GM23248 (cell line): ENCODE data around the gene ATP13A4. TPM values are rescaled to one million over a fixed set of nuclear protein-coding genes. Genes with fewer than 3 reads are reported as not detected.

ENCODE experiments used
- DNase-seq: peaks from one replicate; pipeline ENCODE4 v3.0.0-alpha.2; 2015
- H2AFZ ChIP-seq: fragments of 200-600 bp; sonication (generic); 2 replicates; pipeline ENCODE4 v1.6.1; 2016; ENCODE audit warnings: antibody characterized with exemption
- H3F3A ChIP-seq: fragments of 200-600 bp; sonication (generic); 2 replicates; pipeline ENCODE4 v1.6.1; 2016; ENCODE audit warnings: mild to moderate bottlenecking, antibody characterized with exemption, mixed run types; ENCODE audit not compliant: insufficient read depth
- H3K27ac ChIP-seq: fragments of 200-600 bp; sonication (generic); 2 replicates; pipeline ENCODE4 v1.5.1; 2016; ENCODE audit warnings: mild to moderate bottlenecking
- H3K27me3 ChIP-seq: fragments of 200-600 bp; sonication (generic); replicated peaks from 2 replicates; pipeline ENCODE4 v1.6.1; 2016; ENCODE audit warnings: mild to moderate bottlenecking; ENCODE audit not compliant: insufficient read depth
- H3K36me3 ChIP-seq: fragments of 200-600 bp; sonication (generic); 2 replicates; pipeline ENCODE4 v1.6.1; 2016; ENCODE audit warnings: low read depth, mild to moderate bottlenecking
- H3K4me1 ChIP-seq: fragments of 200-600 bp; sonication (generic); 2 replicates; pipeline ENCODE4 v1.6.1; 2016; ENCODE audit warnings: mild to moderate bottlenecking; ENCODE audit not compliant: insufficient read depth
- H3K4me2 ChIP-seq: fragments of 200-600 bp; sonication (generic); one replicate; pipeline ENCODE4 v1.6.1; 2016; ENCODE audit warnings: mild to moderate bottlenecking; ENCODE audit not compliant: unreplicated experiment
- H3K4me3 ChIP-seq: fragments of 200-600 bp; sonication (generic); 2 replicates; pipeline ENCODE4 v1.5.1; 2016; ENCODE audit warnings: mild to moderate bottlenecking
- H3K79me2 ChIP-seq: fragments of 200-600 bp; sonication (generic); 2 replicates; pipeline ENCODE4 v1.6.1; 2016; ENCODE audit warnings: mild to moderate bottlenecking; ENCODE audit not compliant: insufficient read depth
- H3K9ac ChIP-seq: fragments of 200-600 bp; sonication (generic); 2 replicates; pipeline ENCODE4 v1.6.1; 2016; ENCODE audit warnings: mild to moderate bottlenecking
- H3K9me2 ChIP-seq: fragments of 200-600 bp; sonication (generic); 2 replicates; pipeline ENCODE4 v1.6.1; 2016; ENCODE audit warnings: mixed run types, mild to moderate bottlenecking, moderate library complexity; ENCODE audit not compliant: insufficient read depth
- H3K9me3 ChIP-seq: fragments of 200-600 bp; sonication (generic); one replicate; pipeline ENCODE4 v1.6.1; 2017; ENCODE audit warnings: low read depth
- H4K20me1 ChIP-seq: fragments of 200-600 bp; sonication (generic); 2 replicates; pipeline ENCODE4 v1.6.0; 2016; ENCODE audit not compliant: insufficient read depth
- EZH2 ChIP-seq: fragments of 200-600 bp; sonication (generic); IDR thresholded peaks from 2 replicates; pipeline ENCODE4 v1.6.1; 2018; ENCODE audit warnings: antibody characterized with exemption, mild to moderate bottlenecking; ENCODE audit not compliant: insufficient read depth, poor library complexity, severe bottlenecking
- EZH2phosphoT487 ChIP-seq: fragments of 200-600 bp; sonication (generic); IDR thresholded peaks from 2 replicates; pipeline ENCODE4 v1.6.1; 2018; ENCODE audit warnings: antibody characterized with exemption, moderate library complexity, mild to moderate bottlenecking, low read depth; ENCODE audit not compliant: insufficient read depth
- WGBS, 2 experiments: methylation state at CpG; one replicate each; pipeline ENCODE4 v1.1.6; 2015 to 2017; ENCODE audit warnings: low lambda C conversion rate in 2 of 2, low coverage in 1 of 2; ENCODE audit errors: missing lambda C conversion rate in 2 of 2; 5-methylcytosine and 5-hydroxymethylcytosine counted together
- in situ Hi-C: fragments of 300-500 bp; cut with MboI; formaldehyde crosslinking; loops from 2 replicates; pipeline ENCODE4 v1.15.0; 2020
- polyA plus RNA-seq: library from polyadenylated mRNA; unstranded; fragments of >200 nt; fragmentation: Nextera tagmentation; extraction: Ambion mirVana; gene quantifications from 2 replicates; pipeline ENCODE4 v1.2.1, GENCODE V29; 2016
- total RNA-seq: library from RNA; depleted of rRNA; stranded (reverse); fragments of >200 nt; shearing (Covaris generic); gene quantifications from 2 replicates; pipeline ENCODE4 v1.2.3, GENCODE V29; 2014

ATP13A4 gene
- total and polyA plus RNA-seq, 2 experiments from 2014 or later: not detected

DNA sequence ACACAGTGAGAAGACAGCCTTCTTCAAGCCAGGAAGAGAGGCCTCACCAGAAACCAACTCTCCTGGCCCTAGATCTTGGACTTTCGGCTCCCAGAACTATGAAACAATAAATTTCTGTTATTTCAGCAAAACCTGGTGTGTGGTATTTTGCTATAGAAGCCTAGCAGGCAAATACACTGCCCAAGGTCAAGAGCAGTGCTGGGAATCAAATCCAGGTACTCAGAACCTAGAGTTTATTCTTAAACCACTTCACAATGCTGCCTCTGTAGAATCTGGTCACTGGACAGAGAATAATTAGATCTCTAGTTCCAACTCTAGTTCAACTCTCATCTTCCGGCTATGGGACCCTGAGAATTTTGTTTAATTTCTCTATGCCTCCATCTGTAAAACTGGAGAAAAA is 46.6 kb downstream of the ATP13A4 start:
- WGBS, 2 experiments: 39 to 49% methylated on average over 2 of the region's 2 CpGs
- Histone ChIP-seq H3K27ac (no peak overlapping the region), H3F3A (no peaks in the 10 kb centered on the region), H4K20me1 (no peaks in the 10 kb centered on the region), H3K4me2 (no peak overlapping the region), H2AFZ (no peak overlapping the region), H3K4me3 (no peak overlapping the region), H3K9me2 (no peaks in the 10 kb centered on the region), H3K27me3 (no peaks in the 10 kb centered on the region), H3K9ac (no peak overlapping the region), H3K36me3 (no peaks in the 10 kb centered on the region), H3K4me1 (no peaks in the 10 kb centered on the region), H3K9me3 (no peaks in the 10 kb centered on the region), H3K79me2 (no peaks in the 10 kb centered on the region)
- in situ Hi-C loops: no loop called here
- no peak for TF ChIP-seq EZH2
- no peak for TF ChIP-seq EZH2phosphoT487
- no peak for DNase-seq

DNA sequence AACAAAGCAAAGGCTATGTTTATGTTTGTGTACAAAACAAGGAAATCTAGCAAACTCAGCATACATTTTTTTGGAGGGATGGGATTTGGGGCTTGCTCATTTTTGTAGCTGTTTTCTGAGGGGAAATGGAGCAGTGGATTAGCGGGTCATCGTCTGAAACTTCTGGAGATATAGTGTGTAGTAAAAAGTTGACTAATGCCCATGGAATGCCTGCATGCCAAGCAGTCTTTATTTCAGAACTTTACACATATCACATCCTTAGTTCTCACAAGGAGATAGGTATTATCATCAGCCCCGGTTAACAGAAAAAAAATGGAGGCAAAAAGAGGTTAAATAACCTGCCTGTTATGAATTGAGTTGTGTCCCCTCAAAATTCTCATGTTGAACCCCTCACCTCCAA is 47.1 kb downstream of the ATP13A4 start:
- Histone ChIP-seq H3K9me2 (no peaks in the 10 kb centered on the region), H3K79me2 (no peaks in the 10 kb centered on the region), H2AFZ (no peak overlapping the region), H3K4me2 (no peak overlapping the region), H3K27me3 (no peaks in the 10 kb centered on the region), H3K27ac (no peak overlapping the region), H3K4me3 (no peak overlapping the region), H4K20me1 (no peaks in the 10 kb centered on the region), H3K36me3 (no peaks in the 10 kb centered on the region), H3K9ac (no peak overlapping the region), H3K4me1 (no peaks in the 10 kb centered on the region), H3F3A (no peaks in the 10 kb centered on the region), H3K9me3 (no peaks in the 10 kb centered on the region)
- TF ChIP-seq EZH2: no peak
- no peak for TF ChIP-seq EZH2phosphoT487
- in situ Hi-C loops: no loop called here
- DNase-seq: no peak
- 44 to 57% methylated on average over 3 of the region's 3 CpGs for WGBS, 2 experiments

DNA sequence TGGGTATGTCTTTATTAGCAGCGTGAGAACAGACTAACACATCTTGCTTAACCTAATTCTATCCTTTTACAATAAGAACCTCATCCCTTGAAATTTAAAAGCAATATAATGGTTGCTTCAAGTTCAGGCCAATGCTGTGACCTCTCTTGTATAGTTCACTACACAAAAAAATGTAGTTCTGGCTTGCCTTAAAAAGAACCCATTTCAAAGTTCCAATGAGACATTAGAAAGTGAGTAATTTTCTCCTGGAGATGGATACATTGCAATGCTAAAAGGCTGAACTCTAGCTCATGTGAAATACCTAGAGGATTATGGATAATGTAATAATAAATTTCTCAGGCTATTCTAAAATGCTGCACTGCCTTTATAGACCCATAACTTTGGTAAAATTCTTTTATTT is 47.8 kb downstream of the ATP13A4 start:
- WGBS, 2 experiments: 44 to 51% methylated on average over 1 of the region's 1 CpG
- Histone ChIP-seq H3K4me1 (no peaks in the 10 kb centered on the region), H3K36me3 (no peaks in the 10 kb centered on the region), H3K9me2 (no peaks in the 10 kb centered on the region), H3K4me2 (no peak overlapping the region), H3F3A (no peaks in the 10 kb centered on the region), H2AFZ (no peak overlapping the region), H4K20me1 (no peaks in the 10 kb centered on the region), H3K4me3 (no peak overlapping the region), H3K27me3 (no peaks in the 10 kb centered on the region), H3K9ac (no peak overlapping the region), H3K79me2 (no peaks in the 10 kb centered on the region), H3K27ac (no peak overlapping the region), H3K9me3 (no peaks in the 10 kb centered on the region)
- DNase-seq: no peak
- in situ Hi-C loops: no loop called here
- TF ChIP-seq EZH2phosphoT487 (no peak), EZH2 (no peak)

DNA sequence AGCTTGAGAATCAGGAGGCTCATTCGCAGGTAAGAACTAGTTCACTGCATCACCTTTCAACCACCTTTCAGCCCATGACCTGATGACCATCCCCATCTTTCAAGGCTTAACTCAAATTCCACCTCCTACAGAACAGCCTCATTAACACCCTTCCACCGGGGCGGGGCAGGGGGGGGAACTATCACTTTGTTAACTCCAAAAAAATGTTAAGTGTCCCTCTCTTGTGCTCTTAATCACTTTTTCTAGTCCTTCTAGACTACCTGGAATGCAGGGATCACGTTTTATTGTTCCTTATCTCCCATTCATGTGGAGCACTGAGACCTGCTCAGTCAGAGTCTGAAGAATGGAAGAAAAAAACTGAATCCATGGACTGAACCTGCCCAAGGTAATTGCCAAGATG is 51.8 kb downstream of the ATP13A4 start:
- TF ChIP-seq EZH2phosphoT487: no peak
- TF ChIP-seq EZH2: no peak
- Histone ChIP-seq H3K4me2 (no peak overlapping the region), H2AFZ (no peak overlapping the region), H3K4me3 (no peak overlapping the region), H3K27me3 (no peaks in the 10 kb centered on the region), H4K20me1 (no peaks in the 10 kb centered on the region), H3K9me3 (no peaks in the 10 kb centered on the region), H3K79me2 (no peaks in the 10 kb centered on the region), H3K4me1 (no peaks in the 10 kb centered on the region), H3K27ac (no peak overlapping the region), H3K9ac (no peak overlapping the region), H3K36me3 (no peaks in the 10 kb centered on the region), H3F3A (no peaks in the 10 kb centered on the region), H3K9me2 (no peaks in the 10 kb centered on the region)
- in situ Hi-C loops: no loop called here
- 38 to 48% methylated on average over 4 of the region's 4 CpGs for WGBS, 2 experiments
- DNase-seq: no peak

DNA sequence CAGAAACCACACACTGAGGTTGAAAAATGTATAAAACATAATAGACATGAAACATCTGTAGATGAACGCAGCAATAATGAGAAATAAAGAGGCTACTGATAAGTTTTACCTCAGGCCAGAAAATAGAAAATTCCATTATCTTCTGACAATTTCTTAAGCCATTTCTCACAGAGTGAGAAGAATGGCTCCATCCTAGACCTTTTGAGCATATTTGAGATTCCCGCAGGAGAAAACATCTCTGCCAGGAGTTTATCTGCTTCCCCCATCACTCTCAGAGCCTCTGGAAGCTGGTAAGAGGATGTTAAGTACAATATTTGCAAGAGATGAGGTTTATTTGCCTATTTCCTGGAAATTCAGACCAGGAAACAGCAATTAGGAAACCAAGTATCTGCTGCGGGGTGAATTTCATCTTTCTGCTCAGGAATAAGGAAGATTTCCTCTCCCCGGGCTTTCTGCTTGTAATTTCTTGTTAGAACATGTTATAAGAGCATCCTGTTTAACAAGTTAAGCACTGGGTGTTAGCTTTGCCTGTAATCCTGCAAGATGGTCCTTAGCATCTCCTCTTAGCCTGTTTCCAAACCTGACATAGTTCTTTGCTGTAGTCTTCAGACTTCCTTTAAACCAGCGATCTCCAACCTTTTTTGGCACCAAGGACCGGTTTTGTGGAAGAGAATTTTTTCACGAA is 54.8 kb downstream of the ATP13A4 start:
- no peaks in the 10 kb centered on the region for H3K4me1 ChIP-seq
- no peaks in the 10 kb centered on the region for H3K9me3 ChIP-seq
- H3K4me2 ChIP-seq: no peak overlapping the region
- no peak overlapping the region for H3K4me3 ChIP-seq
- H3K27ac ChIP-seq: no peak overlapping the region
- no peaks in the 10 kb centered on the region for H3K79me2 ChIP-seq
- H3K36me3 ChIP-seq: no peaks in the 10 kb centered on the region
- TF ChIP-seq EZH2phosphoT487 (no peak), EZH2 (no peak)
- H4K20me1 ChIP-seq: no peaks in the 10 kb centered on the region
- no peaks in the 10 kb centered on the region for H3F3A ChIP-seq
- H3K9ac ChIP-seq: no peak overlapping the region
- in situ Hi-C loops: no loop called here
- no peaks in the 10 kb centered on the region for H3K9me2 ChIP-seq
- H2AFZ ChIP-seq: no peak overlapping the region
- H3K27me3 ChIP-seq: no peaks in the 10 kb centered on the region
- 64 to 65% methylated on average over 7 of the region's 7 CpGs for WGBS, 2 experiments
- no peak for DNase-seq
